GM23338 (cell line): ENCODE results near the gene HOXC5. TPM values are rescaled to one million over a fixed set of nuclear protein-coding genes. Genes with fewer than 3 reads are reported as not detected.
A peak's percentile ranks its signal among the peaks of the same experiment; 100 is the strongest.
"Not testable (repeated sequence)": the region's sequence is repeated elsewhere in the genome, so short reads cannot be mapped to it uniquely, and the experiment has no call there.

Source experiments
- ATAC-seq: fragments of 200-7000 bp; cut with Tn5 transposase; 3 replicates; pipeline ENCODE4 v1.9.1; 2020
- DNase-seq: peaks from one replicate; pipeline ENCODE4 v3.0.0-alpha.2; 2015; ENCODE audit warnings: low spot score
- H2AFZ ChIP-seq: fragments of 200-600 bp; sonication (generic); 2 replicates; pipeline ENCODE4 v1.8.0; 2016; ENCODE audit warnings: antibody characterized with exemption, mild to moderate bottlenecking, moderate library complexity
- H3F3A ChIP-seq: fragments of 200-600 bp; sonication (generic); replicated peaks from 2 replicates; pipeline ENCODE4 v1.8.0; 2017; ENCODE audit warnings: antibody characterized with exemption, mixed run types, low read depth
- H3K27ac ChIP-seq: fragments of 200-600 bp; sonication (generic); 2 replicates; pipeline ENCODE4 v1.6.1; 2016; ENCODE audit warnings: low read depth
- H3K27me3 ChIP-seq: fragments of 200-600 bp; sonication (generic); 2 replicates; pipeline ENCODE4 v1.8.0; 2016; ENCODE audit warnings: mild to moderate bottlenecking, mixed run types, moderate library complexity; ENCODE audit not compliant: insufficient read depth
- H3K36me3 ChIP-seq: fragments of 200-600 bp; sonication (generic); 2 replicates; pipeline ENCODE4 v1.8.0; 2016; ENCODE audit warnings: mild to moderate bottlenecking; ENCODE audit not compliant: insufficient read depth
- H3K4me1 ChIP-seq: fragments of 200-600 bp; sonication (generic); 2 replicates; pipeline ENCODE4 v1.8.0; 2016; ENCODE audit warnings: mild to moderate bottlenecking, moderate library complexity; ENCODE audit not compliant: insufficient read depth
- H3K4me2 ChIP-seq: fragments of 200-600 bp; sonication (generic); 2 replicates; pipeline ENCODE4 v1.7.1; 2017; ENCODE audit warnings: mixed run types
- H3K4me3 ChIP-seq: fragments of 200-600 bp; sonication (generic); 2 replicates; pipeline ENCODE4 v1.6.1; 2016; ENCODE audit warnings: mixed run types
- H3K79me2 ChIP-seq: fragments of 200-600 bp; sonication (generic); replicated peaks from 2 replicates; pipeline ENCODE4 v1.8.0; 2017; ENCODE audit warnings: mild to moderate bottlenecking; ENCODE audit not compliant: insufficient read depth
- H3K9me2 ChIP-seq: fragments of 200-600 bp; sonication (generic); 2 replicates; pipeline ENCODE4 v1.8.0; 2017; ENCODE audit not compliant: insufficient read depth
- H4K20me1 ChIP-seq: fragments of 200-600 bp; sonication (generic); replicated peaks from 2 replicates; pipeline ENCODE4 v1.8.0; 2017; ENCODE audit warnings: mild to moderate bottlenecking; ENCODE audit not compliant: insufficient read depth
- H3K27ac Mint-ChIP-seq: 2 replicates; pipeline ENCODE4 v1.8.0; 2020; ENCODE audit warnings: inconsistent platforms, mild to moderate bottlenecking, moderate library complexity, mixed read lengths
- H3K27me3 Mint-ChIP-seq: 3 replicates; pipeline ENCODE4 v1.8.0; 2022; ENCODE audit warnings: low read depth, mild to moderate bottlenecking, moderate library complexity, mixed read lengths, inconsistent platforms; ENCODE audit not compliant: insufficient read depth, poor library complexity
- H3K36me3 Mint-ChIP-seq: 3 replicates; pipeline ENCODE4 v1.8.0; 2021; ENCODE audit warnings: low read depth, mild to moderate bottlenecking, inconsistent platforms, moderate library complexity, mixed read lengths
- H3K4me1 Mint-ChIP-seq: 3 replicates; pipeline ENCODE4 v1.8.0; 2020; ENCODE audit warnings: mild to moderate bottlenecking, inconsistent platforms, mixed read lengths
- H3K4me3 Mint-ChIP-seq: 3 replicates; pipeline ENCODE4 v1.8.0; 2021; ENCODE audit warnings: moderate library complexity, mild to moderate bottlenecking, inconsistent platforms, mixed read lengths
- H3K9me3 Mint-ChIP-seq: 3 replicates; pipeline ENCODE4 v1.8.0; 2020; ENCODE audit warnings: moderate library complexity, mild to moderate bottlenecking, inconsistent platforms, mixed read lengths
- EZH2 ChIP-seq: fragments of 200-600 bp; sonication (generic); IDR thresholded peaks from one replicate; pipeline ENCODE4 v1.8.0; 2017; ENCODE audit warnings: antibody characterized with exemption, mild to moderate bottlenecking, low read depth; ENCODE audit not compliant: unreplicated experiment
- NANOG ChIP-seq: IDR thresholded peaks from 2 replicates; pipeline ENCODE4 v1.6.1; 2016; ENCODE audit warnings: antibody characterized with exemption, borderline replicate concordance
- polyA plus RNA-seq: library from polyadenylated mRNA; unstranded; fragments of >200 nt; fragmentation: Nextera tagmentation; extraction: Ambion mirVana; gene quantifications from 2 replicates; pipeline ENCODE4 v1.2.1, GENCODE V29; 2016
- total RNA-seq: library from RNA; depleted of rRNA; stranded (reverse); fragments of >200 nt; shearing (Covaris generic); gene quantifications from 2 replicates; pipeline ENCODE4 v1.2.3, GENCODE V29; 2014

Gene HOXC5
- total and polyA plus RNA-seq, 2 experiments from 2014 or later = not detected

DNA sequence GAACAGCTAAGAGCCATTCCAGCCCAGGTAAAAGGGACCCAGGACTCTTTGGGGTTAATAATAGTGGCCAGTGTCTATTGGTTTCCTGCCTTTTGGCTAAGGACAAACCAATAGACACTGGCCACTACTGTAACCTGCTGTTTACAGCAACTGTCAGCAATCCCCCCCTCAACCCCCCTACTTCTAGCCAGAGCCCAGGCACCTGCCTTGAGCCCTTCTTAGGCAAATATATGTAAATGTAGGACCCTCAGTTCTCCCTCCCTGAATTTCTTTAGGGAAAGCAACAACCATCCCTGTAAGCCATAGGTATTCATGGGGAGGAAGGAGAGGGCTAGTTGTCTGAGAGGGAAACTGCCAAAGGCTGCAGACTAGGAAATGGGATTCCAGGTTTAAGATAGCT, 43.1 kb downstream of the HOXC5 start:
- H4K20me1 ChIP-seq = no peaks in the 10 kb centered on the region; the same call in none of the 2 replicates
- H3K4me2 ChIP-seq = peak overlapping the region; percentile 61
- H3K36me3 Mint-ChIP-seq = no peaks in the 10 kb centered on the region
- H3K4me3 ChIP-seq = peak overlapping the region; percentile 26
- H3K27me3 ChIP-seq = peaks cover 94% of the 10 kb centered on the region
- H3K4me3 Mint-ChIP-seq = peak overlapping the region; percentile 52; the same call in 2 of the 3 replicates
- no peak overlapping the region for H2AFZ ChIP-seq
- no peak overlapping the region for H3K27ac Mint-ChIP-seq
- H3K27me3 Mint-ChIP-seq = peaks cover 66% of the 10 kb centered on the region
- peak overlapping the region; percentile 12; the same call in 1 of the 2 replicates for H3K27ac ChIP-seq
- H3K79me2 ChIP-seq = no peaks in the 10 kb centered on the region
- no peaks in the 10 kb centered on the region for H3K36me3 ChIP-seq
- H3F3A ChIP-seq = 0 out of 2 replicates have a peak, but pooled peaks cover 14% of the 10 kb centered on the region
- peak; percentile 98 for ATAC-seq
- no peaks in the 10 kb centered on the region for H3K9me2 ChIP-seq
- peaks cover 56% of the 10 kb centered on the region for H3K4me1 Mint-ChIP-seq
- peaks cover 57% of the 10 kb centered on the region for H3K4me1 ChIP-seq
- H3K9me3 Mint-ChIP-seq = no peaks in the 10 kb centered on the region; the same call in 2 of the 3 replicates
- TF ChIP-seq EZH2 = no peak
- TF ChIP-seq NANOG = 0 out of 2 replicates have a peak, but pooled peaks have one; percentile 7
- peak; percentile 97 for DNase-seq

DNA sequence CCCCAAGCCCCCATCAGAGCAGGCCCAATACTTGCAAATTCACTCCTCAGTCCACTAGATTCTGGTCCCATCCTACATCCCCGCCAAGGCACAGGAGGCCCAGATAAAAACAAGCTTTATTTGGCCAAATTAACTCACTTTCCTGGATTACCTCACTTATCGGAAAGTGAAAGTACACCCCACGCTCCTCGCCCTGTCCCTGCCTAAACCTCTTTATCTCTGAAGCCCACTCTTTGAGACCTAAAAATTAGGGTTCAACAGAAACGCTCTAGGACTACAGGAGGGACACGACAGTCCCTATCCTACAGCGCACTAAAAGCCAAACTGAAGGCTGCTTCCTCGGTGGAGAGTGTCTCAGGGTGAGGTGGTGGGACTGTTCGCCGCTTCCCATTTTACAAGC, 45.0 kb downstream of the HOXC5 start:
- H3K27me3 ChIP-seq = peaks cover 92% of the 10 kb centered on the region
- peak; percentile 41 for DNase-seq
- H3K27ac Mint-ChIP-seq, H3K79me2 ChIP-seq, H2AFZ ChIP-seq, H3K9me2 ChIP-seq, H3K27ac ChIP-seq, H3K36me3 ChIP-seq, H3K36me3 Mint-ChIP-seq, H4K20me1 ChIP-seq, ATAC-seq, H3K9me3 Mint-ChIP-seq: not testable (repeated sequence)
- H3K4me2 ChIP-seq = peak overlapping the region; percentile 74
- H3F3A ChIP-seq = 0 out of 2 replicates have a peak, but pooled peaks cover 14% of the 10 kb centered on the region
- Mint-ChIP-seq H3K27me3 (peaks cover 78% of the 10 kb centered on the region), H3K4me1 (peaks cover 63% of the 10 kb centered on the region), H3K4me3 (0 out of 3 replicates have a peak overlapping the region, but pooled peaks have one; percentile 13)
- peak; percentile 88 for TF ChIP-seq EZH2
- peaks cover 68% of the 10 kb centered on the region for H3K4me1 ChIP-seq
- 0 out of 2 replicates have a peak overlapping the region, but pooled peaks have one; percentile 30 for H3K4me3 ChIP-seq

DNA sequence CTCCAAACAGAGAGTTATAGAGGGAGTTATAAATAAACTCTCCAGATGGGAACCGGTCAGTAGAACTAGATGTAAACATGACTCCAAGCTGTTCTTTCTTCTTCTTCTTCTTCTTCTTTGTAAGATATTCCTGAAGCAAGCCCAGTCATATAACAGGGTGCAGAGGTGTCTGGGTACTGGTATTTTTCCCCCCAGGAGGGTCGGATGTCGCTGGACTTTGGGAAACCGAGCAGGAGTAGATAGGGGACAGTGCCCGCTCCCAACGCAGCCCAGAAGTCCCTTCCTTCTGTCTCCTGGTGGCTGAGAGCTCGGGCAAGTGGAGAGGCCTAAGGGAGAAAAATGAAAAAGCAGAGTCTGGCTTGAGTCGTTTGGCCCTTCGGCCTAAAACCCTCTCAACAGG, 46.3 kb downstream of the HOXC5 start:
- not testable (repeated sequence) for H3K79me2 ChIP-seq, H3K9me3 Mint-ChIP-seq, H2AFZ ChIP-seq, H3K36me3 Mint-ChIP-seq, DNase-seq, H4K20me1 ChIP-seq, H3K9me2 ChIP-seq, H3K27ac Mint-ChIP-seq, H3K27ac ChIP-seq, H3K36me3 ChIP-seq, ATAC-seq
- Mint-ChIP-seq H3K4me1 (peaks cover 65% of the 10 kb centered on the region), H3K27me3 (peaks cover 87% of the 10 kb centered on the region), H3K4me3 (0 out of 3 replicates have a peak overlapping the region, but pooled peaks have one; percentile 2)
- Histone ChIP-seq H3K4me2 (peak overlapping the region; percentile 64), H3K4me3 (peak overlapping the region; percentile 16; the same call in 1 of the 2 replicates), H3K4me1 (peaks cover 71% of the 10 kb centered on the region), H3K27me3 (peaks cover 92% of the 10 kb centered on the region), H3F3A (0 out of 2 replicates have a peak, but pooled peaks cover 14% of the 10 kb centered on the region)
- peak; percentile 92 for TF ChIP-seq EZH2
